GM21515 (cell line): Measurements from ENCODE around the gene OMP.
A peak's percentile ranks its signal among the peaks of the same experiment; 100 is the strongest.
"Not testable (repeated sequence)": the region's sequence is repeated elsewhere in the genome, so short reads cannot be mapped to it uniquely, and the experiment has no call there.

Experiments used
- ATAC-seq: cut with Tn5 transposase; IDR thresholded peaks from one replicate; pipeline ENCODE4 v1.9.1; 2021; ENCODE audit not compliant: unreplicated experiment

The OMP gene

GRCh38 chr11:77085652-77086051, 17.0 kb upstream of the OMP start:
- ATAC-seq: no peak

DNA sequence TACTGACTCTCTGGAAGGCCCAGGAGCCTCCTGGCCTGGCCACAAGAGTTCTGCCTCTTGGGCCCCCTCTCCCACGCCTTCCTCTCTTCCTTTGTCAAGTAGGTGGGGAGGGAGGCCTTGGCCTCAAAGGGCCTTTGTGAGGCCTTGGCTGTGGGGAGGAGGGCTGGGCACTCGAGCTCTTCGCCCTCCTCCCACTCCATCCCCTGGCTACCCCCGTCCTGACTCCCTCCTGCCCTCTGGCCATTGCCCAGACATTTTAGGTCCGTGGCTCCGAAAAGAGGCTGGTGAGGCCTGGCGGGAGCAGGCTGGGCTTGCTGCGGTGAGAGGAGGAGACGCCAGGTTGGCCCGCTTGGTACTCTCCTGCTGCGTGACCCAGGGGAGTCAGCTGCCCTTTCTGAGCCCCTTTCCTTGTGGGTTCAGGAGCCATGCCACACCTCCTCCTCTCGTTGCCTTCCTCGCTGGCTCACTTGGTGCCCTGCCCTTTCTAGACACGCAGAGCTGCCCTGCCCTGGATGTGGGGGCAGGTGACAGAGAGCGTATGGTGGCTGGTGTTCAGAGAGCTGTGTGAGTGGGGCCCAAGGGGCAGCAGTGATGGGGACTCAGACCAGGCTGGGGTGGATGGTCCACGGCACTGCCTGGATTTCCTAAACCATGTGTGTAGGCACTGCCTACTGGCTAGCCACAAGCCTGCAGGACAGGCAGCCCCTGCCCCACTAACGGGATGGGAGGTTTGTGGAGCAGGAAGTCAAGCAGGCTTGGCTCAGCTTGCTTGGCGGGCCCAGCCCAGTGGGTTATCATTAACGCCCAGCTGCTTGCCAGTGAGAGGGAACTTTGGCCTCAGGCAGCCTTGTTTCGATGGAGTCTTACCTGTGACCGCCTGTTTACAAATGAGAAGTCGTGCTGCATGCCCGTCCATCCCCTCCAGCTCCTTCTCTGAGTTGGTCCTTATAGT, 15.8 kb upstream of the OMP start:
- no peak for ATAC-seq

DNA sequence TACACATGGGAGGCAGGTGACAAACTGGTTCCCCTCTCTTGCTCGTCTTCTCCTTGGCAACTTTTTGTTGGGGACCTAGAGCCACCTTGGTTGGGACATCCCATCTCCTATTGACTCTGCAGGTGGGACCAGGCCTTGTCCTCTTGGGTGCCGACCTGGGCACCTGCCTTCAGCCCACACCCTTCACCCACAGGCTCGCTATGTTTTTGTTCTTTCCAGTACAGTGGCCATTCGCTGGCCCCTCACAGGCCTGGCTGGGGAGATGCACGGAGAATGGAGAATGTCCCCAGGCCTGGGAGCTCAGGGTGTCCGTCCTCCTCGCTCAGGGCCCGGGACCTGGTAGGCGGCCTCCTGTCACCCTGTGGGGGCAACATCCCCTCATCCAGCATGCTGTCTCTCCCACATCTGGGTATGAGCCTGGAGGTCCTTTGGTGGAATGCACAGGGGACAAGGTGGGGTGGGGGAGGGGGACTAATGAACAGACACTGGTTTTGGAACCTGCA, 14.9 kb upstream of the OMP start:
- ATAC-seq: no peak

DNA sequence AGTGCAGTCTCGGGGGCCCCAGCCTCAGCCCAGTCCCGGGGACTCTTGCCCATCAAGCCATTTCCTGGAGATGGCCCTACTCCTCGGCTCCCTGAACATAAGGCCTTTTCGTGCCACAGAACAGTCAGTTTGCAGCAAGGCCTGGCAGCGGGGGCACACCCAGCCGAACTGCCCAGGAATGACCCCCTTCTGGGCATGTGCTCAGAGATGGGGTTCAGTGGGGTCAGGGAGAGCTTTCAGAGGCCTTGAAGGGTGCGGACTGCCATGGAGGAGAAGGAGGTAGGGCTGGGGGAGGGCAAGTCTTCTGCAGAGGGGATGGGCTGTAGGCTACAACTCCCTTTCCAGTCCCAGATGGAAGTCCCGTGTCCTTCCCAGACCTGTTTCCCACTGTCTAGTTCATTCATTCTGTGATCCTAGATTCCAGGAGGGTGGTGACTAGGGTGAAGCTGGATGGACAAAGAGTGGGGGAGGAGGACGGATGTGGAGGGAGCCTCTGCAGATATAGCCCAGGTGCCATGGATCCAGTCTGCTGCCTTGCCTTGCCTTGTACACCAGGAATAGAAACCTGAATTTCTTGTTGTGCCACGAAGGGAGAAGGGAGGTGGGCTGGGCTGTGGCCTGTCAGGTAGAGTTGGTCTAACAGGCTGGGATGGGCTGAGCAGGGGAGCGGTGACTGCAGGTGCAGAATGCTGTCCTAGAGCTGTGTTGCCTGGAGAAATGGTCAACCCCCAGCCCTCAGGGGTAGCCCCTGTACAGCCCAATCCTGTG, 14.2 kb upstream of the OMP start:
- ATAC-seq: no peak

DNA sequence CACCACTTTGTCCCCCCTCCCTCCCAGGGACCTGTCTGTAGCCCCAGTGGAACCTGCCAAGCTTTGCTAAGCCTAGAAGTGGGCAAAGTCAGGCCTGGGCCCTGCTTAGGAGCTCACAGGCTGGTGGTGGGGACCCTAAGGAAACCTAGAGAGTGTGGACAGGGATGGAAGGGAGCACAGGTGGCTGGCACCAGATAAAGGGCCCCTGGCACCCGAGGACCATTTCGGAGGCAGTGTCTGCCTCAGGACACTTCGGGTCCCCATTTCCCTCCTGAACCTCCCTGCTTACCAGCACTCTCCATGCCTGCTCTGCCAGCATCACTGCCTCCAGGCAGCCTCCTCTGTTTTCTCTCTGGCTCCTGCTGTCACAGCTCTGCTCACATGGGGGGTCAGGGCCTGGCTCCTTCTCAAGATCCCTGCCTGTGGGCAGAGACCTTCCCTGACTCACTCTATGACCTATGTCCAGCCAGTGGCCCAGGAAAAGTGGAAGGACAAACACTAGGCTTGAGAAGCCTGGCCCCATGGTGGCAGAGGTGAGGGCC, 13.6 kb upstream of the OMP start:
- no peak for ATAC-seq

- no peak for ATAC-seq
Observed at GRCh38 chr11:77090046-77090372, 12.6 kb upstream of the OMP start.

- ATAC-seq: no peak
Observed at GRCh38 chr11:77090373-77091111, 12.1 kb upstream of the OMP start.

- ATAC-seq: peak; percentile 73
Observed at GRCh38 chr11:77091146-77091940, 11.3 kb upstream of the OMP start.

DNA sequence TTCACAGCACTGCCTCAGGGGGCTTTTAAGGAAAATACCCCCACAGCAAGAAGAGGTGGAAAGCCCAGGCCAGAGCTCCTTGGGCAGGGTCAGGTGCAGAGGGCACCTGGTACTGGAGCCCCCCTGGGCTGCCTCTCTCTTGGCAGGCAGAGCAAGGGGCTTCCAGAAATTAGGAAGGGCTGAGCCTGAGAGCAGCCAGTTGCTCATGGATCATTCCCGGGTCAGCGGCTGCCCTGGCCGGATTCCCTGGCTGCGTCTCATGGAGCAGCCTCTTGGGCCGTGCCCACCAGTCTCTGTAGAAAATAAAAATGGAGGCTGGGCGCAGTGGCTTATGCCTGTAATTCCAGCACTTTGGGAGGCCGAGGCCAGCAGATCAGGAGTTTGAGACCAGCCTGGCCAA, 10.3 kb upstream of the OMP start:
- ATAC-seq: no peak

DNA sequence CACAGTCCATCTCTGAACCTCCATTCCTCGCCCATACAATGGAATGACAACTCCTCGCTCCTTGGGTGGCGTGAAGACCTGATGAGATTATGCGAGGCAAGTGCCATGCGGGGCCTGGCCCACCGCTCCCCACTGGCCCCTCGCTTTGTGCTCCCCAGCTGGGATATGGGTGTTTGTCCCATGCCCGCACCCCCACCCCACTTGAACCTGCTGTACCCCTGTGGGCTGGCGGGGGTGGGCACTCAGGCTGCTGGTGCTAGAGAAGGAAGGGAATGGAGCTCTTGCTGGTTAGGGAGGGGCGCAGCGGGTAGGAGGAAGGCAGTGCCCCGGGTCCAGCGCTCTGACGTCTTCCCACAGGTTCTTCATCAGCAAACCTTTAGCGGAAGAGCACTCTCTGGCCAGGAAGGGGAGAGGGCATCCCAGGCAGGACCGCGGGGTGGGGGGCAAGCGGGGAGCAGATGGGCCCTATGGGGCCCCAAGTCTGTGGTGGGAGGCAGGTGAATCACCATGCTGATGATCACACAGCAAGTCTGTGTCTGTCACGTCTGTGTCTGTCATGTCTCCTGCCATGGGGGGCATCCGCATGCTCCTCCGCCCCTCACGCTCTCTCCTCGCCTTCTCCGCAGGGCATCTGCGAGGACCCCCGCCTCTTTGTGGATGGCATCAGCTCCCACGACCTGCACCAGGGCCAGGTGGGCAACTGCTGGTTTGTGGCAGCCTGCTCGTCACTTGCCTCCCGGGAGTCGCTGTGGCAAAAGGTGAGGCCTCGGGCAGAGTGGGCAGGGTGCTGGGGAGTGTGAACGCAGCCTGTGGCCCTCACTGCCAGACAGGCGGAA, 9.4 kb upstream of the OMP start:
- ATAC-seq: no peak

DNA sequence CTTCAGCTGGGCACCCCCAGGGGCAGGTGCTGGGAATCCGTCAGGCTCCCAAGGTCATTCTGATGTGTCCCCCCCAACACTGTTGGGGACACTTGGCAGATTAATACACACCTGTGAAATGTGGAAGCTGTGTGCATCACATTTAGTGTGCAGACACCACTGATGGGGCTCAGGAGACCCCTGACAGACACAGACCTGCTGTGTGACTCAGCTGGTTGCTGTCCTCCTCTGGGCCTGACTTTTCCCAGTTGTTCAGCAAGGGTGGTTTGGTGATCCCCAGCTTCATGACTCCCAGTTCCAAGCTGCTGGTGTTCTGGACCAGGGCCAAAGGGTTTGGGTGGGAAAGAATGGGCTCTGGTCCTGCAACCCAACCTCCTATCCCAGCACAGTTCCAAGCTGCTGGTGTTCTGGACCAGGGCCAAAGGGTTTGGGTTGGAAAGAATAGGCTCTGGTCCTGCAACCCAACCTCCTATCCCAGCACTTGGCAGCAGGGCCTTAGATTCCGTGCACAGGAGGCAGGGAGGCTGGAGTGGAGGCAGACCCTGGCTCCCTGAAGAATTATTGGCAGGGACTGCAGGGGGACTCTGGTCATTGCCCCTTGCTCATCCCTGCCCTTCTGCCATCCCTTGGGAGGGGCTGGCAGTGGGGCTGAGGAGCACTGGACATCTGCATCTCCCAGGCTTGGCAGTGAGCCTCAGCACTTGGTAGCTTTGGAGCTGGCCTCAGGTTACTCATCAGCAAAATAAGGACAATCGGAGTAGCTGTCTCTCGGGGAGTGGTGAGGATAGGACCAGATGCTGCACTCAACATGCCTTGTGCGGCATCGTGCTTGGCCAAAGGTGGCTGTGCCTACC, 8.4 kb upstream of the OMP start:
- ATAC-seq: no peak

DNA sequence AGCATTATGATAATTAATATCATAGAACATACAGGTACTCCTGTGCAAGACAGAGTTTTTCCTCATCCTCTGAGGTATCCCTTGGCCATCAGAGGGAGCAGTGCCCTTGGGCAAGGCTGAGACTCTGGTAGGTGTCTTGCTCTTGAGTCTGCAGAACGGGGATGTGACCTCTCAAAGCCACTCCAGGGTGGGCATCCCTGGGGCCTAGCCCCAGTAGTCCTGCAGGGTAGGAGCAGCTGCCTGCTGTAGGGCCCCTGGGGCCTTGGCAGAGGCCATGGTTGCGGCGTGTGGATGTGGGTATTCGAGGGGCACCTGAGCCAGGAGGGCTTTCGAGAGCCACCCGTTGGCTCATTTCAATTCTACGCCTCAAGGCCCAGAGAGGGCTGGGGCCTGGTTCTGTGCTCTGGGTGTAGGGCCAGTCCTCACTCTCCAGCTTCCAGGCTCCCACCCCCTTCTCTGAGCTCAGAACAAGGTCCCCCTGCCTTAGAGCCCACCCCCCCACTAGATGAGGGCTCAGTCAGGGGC, 7.7 kb upstream of the OMP start:
- no peak for ATAC-seq

GRCh38 chr11:77095551-77096490, 6.8 kb upstream of the OMP start:
- ATAC-seq: no peak

DNA sequence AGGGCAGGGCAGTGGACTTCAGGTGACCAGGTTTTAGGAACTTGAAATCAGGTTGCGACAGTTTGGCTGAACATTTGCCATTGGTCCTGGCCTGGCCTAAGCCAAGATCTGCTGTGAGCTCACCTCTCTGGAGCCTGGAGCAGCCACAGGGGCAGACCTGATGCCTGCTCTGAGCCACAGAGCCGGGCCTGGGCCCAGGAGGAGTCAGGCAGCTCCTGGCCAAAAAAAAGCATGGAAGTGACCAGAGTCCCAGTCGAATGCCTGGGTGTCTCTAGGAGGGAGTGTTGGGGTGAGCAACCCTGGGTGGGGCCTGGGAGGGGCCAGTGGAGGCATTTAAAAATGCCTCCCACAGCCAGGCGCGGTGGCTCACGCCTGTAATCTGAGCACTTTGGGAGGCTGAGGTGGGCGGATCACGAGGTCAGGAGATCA, 6.0 kb upstream of the OMP start:
- ATAC-seq: no peak

DNA sequence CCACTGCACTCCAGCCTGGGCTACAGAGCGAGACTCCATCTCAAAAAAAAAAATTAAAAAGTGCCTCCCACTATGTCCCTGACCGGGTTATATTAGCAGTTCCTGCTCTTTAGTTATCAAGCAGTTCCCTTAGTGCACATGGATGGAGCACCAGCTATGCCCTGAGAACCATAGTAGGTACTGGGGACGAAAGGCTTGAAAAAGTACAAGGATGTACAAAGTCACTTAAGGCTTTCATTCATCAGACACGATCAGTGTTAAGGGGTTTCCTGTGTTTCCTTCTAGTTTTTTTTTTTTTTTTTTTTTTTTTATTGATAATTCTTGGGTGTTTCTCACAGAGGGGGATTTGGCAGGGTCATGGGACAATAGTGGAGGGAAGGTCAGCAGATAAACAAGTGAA, 5.5 kb upstream of the OMP start:
- not testable (repeated sequence) for ATAC-seq

DNA sequence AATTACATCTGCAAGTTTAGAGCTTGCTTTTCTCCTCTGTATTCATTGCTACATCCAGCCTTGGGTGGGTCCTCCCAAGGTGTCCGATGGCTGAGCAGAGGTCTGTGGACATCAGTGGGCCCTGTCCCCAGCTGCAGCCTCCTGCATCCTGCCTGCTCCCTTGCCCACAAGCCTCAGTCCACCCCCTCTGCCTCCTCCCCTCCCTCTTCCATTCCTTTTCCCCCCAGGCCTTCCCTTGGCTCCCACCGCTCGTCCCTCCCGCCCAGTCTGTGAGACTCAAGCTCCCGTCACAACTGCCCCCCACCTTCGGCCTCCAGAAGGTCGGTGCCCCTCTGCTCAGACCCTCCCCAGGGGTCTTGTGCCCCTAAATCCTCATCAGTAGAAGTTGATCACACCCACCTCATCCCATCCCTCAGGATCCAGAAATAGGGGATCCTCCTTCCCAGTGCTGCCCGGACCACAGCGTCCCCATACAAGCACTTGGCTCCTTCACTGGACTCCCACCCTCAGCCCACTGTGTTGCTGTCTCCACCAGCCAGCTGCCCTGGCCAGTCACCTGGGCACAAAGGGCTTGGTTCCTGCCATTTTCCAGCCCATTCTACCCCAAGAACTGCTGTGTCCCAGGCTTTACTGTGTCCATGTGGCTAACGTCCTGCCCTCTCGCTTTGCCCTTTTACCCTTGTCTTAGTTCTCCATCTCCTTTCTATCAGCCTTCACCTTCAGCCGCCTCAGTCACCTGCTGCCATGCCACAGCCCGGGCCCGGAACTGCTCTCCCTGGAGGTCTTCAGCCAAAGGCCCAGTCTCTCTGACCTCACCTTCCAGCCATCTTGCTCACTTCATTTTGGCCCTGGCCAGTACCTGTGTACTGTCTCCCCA, 2.2 kb upstream of the OMP start:
- no peak for ATAC-seq
